GM10266 (cell line): ENCODE measurements around the gene CCDC27.

Source experiments
- DNase-seq: peaks from one replicate; pipeline ENCODE4 v3.0.0; 2012; ENCODE audit errors: extremely low spot score
- CTCF ChIP-seq: IDR thresholded peaks from 2 replicates; pipeline ENCODE4 v1.5.1; 2012; ENCODE audit warnings: mild to moderate bottlenecking, low read depth; ENCODE audit not compliant: control insufficient read depth, insufficient read depth; ENCODE audit errors: missing control alignments

Gene CCDC27

GRCh38 chr1:3707298-3707938 lies 44.8 kb upstream of the CCDC27 start:
- no peak for TF ChIP-seq CTCF
- no peak for DNase-seq

- no peak for DNase-seq
- no peak for TF ChIP-seq CTCF
These were observed 44.3 kb upstream of the CCDC27 start for GRCh38 chr1:3707939-3708328.

- TF ChIP-seq CTCF = no peak
- no peak for DNase-seq
These were observed 43.5 kb upstream of the CCDC27 start for GRCh38 chr1:3708791-3709190.

- no peak for DNase-seq
- TF ChIP-seq CTCF = no peak
These were observed 42.0 kb upstream of the CCDC27 start for GRCh38 chr1:3710251-3710650.

- no peak for DNase-seq
- TF ChIP-seq CTCF = no peak
These were observed 40.9 kb upstream of the CCDC27 start for GRCh38 chr1:3711381-3711779.

- DNase-seq = no peak
- no peak for TF ChIP-seq CTCF
These were observed 40.3 kb upstream of the CCDC27 start for GRCh38 chr1:3711780-3712451.
